T-cell (primary cell): ENCODE data around the gene ERMARD. TPM values are rescaled to one million over a fixed set of nuclear protein-coding genes. Genes with fewer than 3 reads are reported as not detected.
A peak's percentile ranks its signal among the peaks of the same experiment; 100 is the strongest.

Source experiments
- ATAC-seq, 4 experiments: fragments of 200-7000 bp in 3 of 4; fragments of 150-1000 bp in 1 of 4; cut with Tn5 transposase; replicated peaks in 1 of 4; 1 replicate in 3 of 4; 2 replicates in 1 of 4; pipeline ENCODE4 v1.10.0; 2021; ENCODE audit warnings: moderate library complexity in 3 of 4, mild to moderate bottlenecking in 2 of 4, moderate number of reproducible peaks in 1 of 4
- CTCF ChIA-PET, 2 donors: fragments of 300-600 bp; sonication (Branson Sonifier 250); formaldehyde crosslinking; loops; one replicate each; lab custom pipeline; 2022; ENCODE audit warnings: antibody characterized with exemption in 2 of 2; lab: Charles Lee
- POLR2A ChIA-PET, 2 donors: fragments of 300-600 bp; sonication (Branson Sonifier 250); formaldehyde crosslinking; loops; one replicate each; lab custom pipeline; 2022; ENCODE audit warnings: antibody characterized with exemption in 2 of 2; lab: Charles Lee
- DNase-seq, 35 experiments: peaks; one replicate each; pipeline versions ENCODE4 v3.0.0 to v3.0.0-alpha.2; 2013 to 2023
- H3K27ac ChIP-seq: one replicate; pipeline ENCODE4 v1.5.1; 2013; ENCODE audit warnings: low read length
- H3K27me3 ChIP-seq, 2 experiments: replicated peaks in 1 of 2; 1 replicate in 1 of 2; 2 replicates in 1 of 2; pipeline versions ENCODE4 v1.6.1 to v1.7.0; 2013; ENCODE audit warnings: low read length in 1 of 2, mixed read lengths in 1 of 2; ENCODE audit not compliant: control insufficient read depth in 2 of 2, insufficient read depth in 2 of 2; ENCODE audit errors: extremely low read depth in 1 of 2
- H3K36me3 ChIP-seq, 2 donors: 1 replicate in 1 of 2; 2 replicates in 1 of 2; pipeline versions ENCODE4 v1.6.1 to v1.7.0; 2013; ENCODE audit warnings: low read length in 1 of 2; ENCODE audit not compliant: control insufficient read depth in 2 of 2, insufficient read depth in 1 of 2; ENCODE audit errors: extremely low read depth in 1 of 2
- H3K4me1 ChIP-seq, 2 experiments: 1 replicate in 1 of 2; 2 replicates in 1 of 2; pipeline versions ENCODE4 v1.6.1 to v1.7.0; 2013; ENCODE audit warnings: low read length in 2 of 2, mixed read lengths in 1 of 2; ENCODE audit not compliant: insufficient read depth in 2 of 2, control insufficient read depth in 1 of 2; ENCODE audit errors: extremely low read depth in 1 of 2
- H3K4me3 ChIP-seq, 2 donors: 1 replicate in 1 of 2; 2 replicates in 1 of 2; pipeline versions ENCODE4 v1.5.1 to v1.7.0; 2013; ENCODE audit warnings: mild to moderate bottlenecking in 2 of 2, low read length in 1 of 2, moderate library complexity in 1 of 2; ENCODE audit not compliant: control insufficient read depth in 1 of 2; ENCODE audit errors: extremely low read depth in 1 of 2
- H3K9me3 ChIP-seq: 2 replicates; pipeline ENCODE4 v1.7.0; 2013
- H3K27ac Mint-ChIP-seq, 2 donors: one replicate each; pipeline ENCODE4 v1.8.0; 2020 to 2021; ENCODE audit warnings: mild to moderate bottlenecking in 2 of 2, mixed read lengths in 2 of 2
- H3K27me3 Mint-ChIP-seq, 2 donors: one replicate each; pipeline ENCODE4 v1.8.0; 2021 to 2022; ENCODE audit warnings: mixed read lengths in 2 of 2
- H3K36me3 Mint-ChIP-seq: one replicate; pipeline ENCODE4 v1.8.0; 2021; ENCODE audit warnings: mixed read lengths
- H3K4me1 Mint-ChIP-seq, 3 donors: one replicate each; pipeline ENCODE4 v1.8.0; 2020 to 2022; ENCODE audit warnings: mixed read lengths in 3 of 3, mild to moderate bottlenecking in 1 of 3
- H3K4me3 Mint-ChIP-seq, 3 donors: one replicate each; pipeline ENCODE4 v1.8.0; 2020 to 2022; ENCODE audit warnings: mild to moderate bottlenecking in 3 of 3, mixed read lengths in 3 of 3, moderate library complexity in 3 of 3
- H3K9me3 Mint-ChIP-seq, 3 donors: one replicate each; pipeline ENCODE4 v1.8.0; 2020 to 2022; ENCODE audit warnings: mixed read lengths in 3 of 3
- WGBS: methylation state at CpG from one replicate; pipeline ENCODE4 v1.1.5; 2013; ENCODE audit warnings: missing lambda C conversion rate; ENCODE audit not compliant: insufficient coverage; 5-methylcytosine and 5-hydroxymethylcytosine counted together
- total RNA-seq, 35 experiments: library from RNA in 6 of 35; stranded (reverse) in 6 of 35; fragments of 120-200 nt in 1 of 35; gene quantifications; one replicate each; pipeline versions ENCODE4 v1.2.1 to v1.2.4 and lab custom pipeline; 2013 to 2026

The ERMARD gene
- total RNA-seq (10 to 100 TPM; 24.7 to 35.7 (median 29.9) TPM), total RNA-seq (lab: John Stamatoyannopoulos, UW) (12.4 to 50.4 (median 27.5) reads per million in 29 experiments)
- total RNA-seq (2013): 36.8 TPM

GRCh38 chr6:169751242-169752073 lies at the start of gene ERMARD, which contains the start of gene DYNLT2:
ERMARD (plus strand) TSS chr6:169751622; CDS start chr6:169751658, 36 bp downstream.
DYNLT2 (minus strand) TSS chr6:169751572; CDS start chr6:169751458, 114 bp downstream.
- H3K36me3 Mint-ChIP-seq: peaks cover 15% of the 10 kb centered on the region
- H3K4me3 Mint-ChIP-seq: peak within 1 kb of the TSS; percentile 99
- peak within 1 kb of the TSS; percentile 91 for H3K27ac ChIP-seq
- H3K27me3 ChIP-seq: no peaks in the 10 kb centered on the region
- WGBS: under 1% methylated on average over 89 of the region's 90 CpGs
- ATAC-seq (peak; percentile 96 to 98 (median 97)), DNase-seq (peak; percentile 86 to 95 (median 92))
- no peaks in the 10 kb centered on the region for H3K9me3 ChIP-seq
- POLR2A ChIA-PET: interaction anchor here in 1 of 2 donors (1.2 kb wide), 1 partner anchor 49 kb away, joined by 5 read pairs; the partner anchor contains the start of genes C6orf120 and WDR27
- H3K4me1 Mint-ChIP-seq: peaks cover 30 to 40% (median 35%) of the 10 kb centered on the region in 3 donors
- no peaks in the 10 kb centered on the region for H3K36me3 ChIP-seq
- H3K4me1 ChIP-seq: peaks cover 12 to 20% of the 10 kb centered on the region in 2 experiments
- H3K4me3 ChIP-seq: peak within 1 kb of the TSS; percentile 78 to 81
- peak within 1 kb of the TSS; percentile 99 to 100 for H3K27ac Mint-ChIP-seq
- H3K27me3 Mint-ChIP-seq: no peaks in the 10 kb centered on the region
- CTCF ChIA-PET: interaction anchor here (0.9 to 1.1 kb wide), 4 partner anchors 26 to 803 kb away, joined by 3 to 4 read pairs (median 3); partner anchors contain the start of gene TBP (in 1 of the 2)
- peaks cover 3 to 7% (median 5%) of the 10 kb centered on the region in 3 donors for H3K9me3 Mint-ChIP-seq

- no peaks in the 10 kb centered on the region for H3K9me3 Mint-ChIP-seq
- H3K4me1 Mint-ChIP-seq: peaks cover 57 to 70% (median 57%) of the 10 kb centered on the region in 3 donors
- H3K27ac ChIP-seq: peak within 1 kb of the TSS; percentile 93
- H3K27me3 Mint-ChIP-seq: no peaks in the 10 kb centered on the region
- H3K27ac Mint-ChIP-seq: peak within 1 kb of the TSS; percentile 88 to 93
- peaks cover 0 to 12% of the 10 kb centered on the region in 2 donors for H3K36me3 ChIP-seq
- H3K4me3 ChIP-seq: peak within 1 kb of the TSS; percentile 79 to 88
- H3K36me3 Mint-ChIP-seq: peaks cover 6% of the 10 kb centered on the region
- DNase-seq: peak; percentile 90 to 97 (median 95)
- H3K27me3 ChIP-seq: no peaks in the 10 kb centered on the region
- H3K4me3 Mint-ChIP-seq: peak within 1 kb of the TSS; percentile 89 to 91 (median 89)
- peaks cover 23 to 25% of the 10 kb centered on the region in 2 experiments for H3K4me1 ChIP-seq
- POLR2A ChIA-PET: interaction anchor here (0.8 to 2.6 kb wide), 5 partner anchors 20 to 49 kb away, joined by 3 to 22 read pairs (median 5); partner anchors contain the start of genes DYNLT2 (in 1 of the 2) and ERMARD (in 1 of the 2)
- under 1% methylated on average over 83 of the region's 92 CpGs for WGBS
- CTCF ChIA-PET: interaction anchor here in 1 of 2 donors (1.1 to 2.0 kb wide), 5 partner anchors 20 to 852 kb away, joined by 3 to 5 read pairs (median 4); no protein-coding TSS in a partner anchor
- peak; percentile 87 to 90 (median 90) for ATAC-seq
- no peaks in the 10 kb centered on the region for H3K9me3 ChIP-seq
These were observed 49.2 kb upstream of the ERMARD start, which contains the start of the genes C6orf120 and WDR27 for GRCh38 chr6:169701954-169702839. C6orf120 (plus strand) TSS chr6:169702126; CDS start chr6:169702460, 334 bp downstream. WDR27 (minus strand) TSS chr6:169702029; CDS start chr6:169689005, 13,024 bp downstream.

GRCh38 chr6:169702840-169703246 lies 48.6 kb upstream of the ERMARD start:
- H3K9me3 Mint-ChIP-seq: no peaks in the 10 kb centered on the region
- under 1% methylated on average over 17 of the region's 22 CpGs for WGBS
- Histone ChIP-seq H3K4me1 (peaks cover 23 to 25% of the 10 kb centered on the region in 2 experiments), H3K27ac (peak overlapping the region; percentile 93), H3K36me3 (peaks cover 0 to 12% of the 10 kb centered on the region in 2 donors), H3K9me3 (no peaks in the 10 kb centered on the region), H3K27me3 (no peaks in the 10 kb centered on the region), H3K4me3 (peak overlapping the region; percentile 79 to 88)
- peak overlapping the region; percentile 88 to 93 for H3K27ac Mint-ChIP-seq
- peak overlapping the region; percentile 85 to 91 (median 89) for H3K4me3 Mint-ChIP-seq
- H3K4me1 Mint-ChIP-seq: peaks cover 61 to 76% (median 63%) of the 10 kb centered on the region in 3 donors
- H3K27me3 Mint-ChIP-seq: no peaks in the 10 kb centered on the region
- ChIA-PET CTCF (interaction anchor here in 1 of 2 donors (1.5 to 2.0 kb wide), 2 partner anchors 19 to 20 kb away, joined by 4 to 5 read pairs; no protein-coding TSS in a partner anchor), POLR2A (interaction anchor here (0.8 to 2.6 kb wide), 7 partner anchors 9 to 49 kb away, joined by 3 to 22 read pairs (median 4); partner anchors contain the start of genes DYNLT2 (in 1 of the 2) and ERMARD (in 1 of the 2))
- peak in 4 of 35 experiments; percentile 7 to 26 (median 18) for DNase-seq
- H3K36me3 Mint-ChIP-seq: peaks cover 7% of the 10 kb centered on the region
- ATAC-seq: peak; percentile 2 to 6 (median 3)

GRCh38 chr6:169707772-169708171 lies 43.6 kb upstream of the ERMARD start:
- Mint-ChIP-seq H3K27ac (no peak overlapping the region), H3K4me3 (no peak overlapping the region), H3K27me3 (no peaks in the 10 kb centered on the region), H3K4me1 (peaks cover 46 to 56% (median 55%) of the 10 kb centered on the region in 3 donors), H3K36me3 (peaks cover 25% of the 10 kb centered on the region), H3K9me3 (no peaks in the 10 kb centered on the region)
- POLR2A ChIA-PET: interaction anchor here in 1 of 2 donors (1.9 kb wide), 1 partner anchor 14 kb away, joined by 7 read pairs; no protein-coding TSS in a partner anchor
- Histone ChIP-seq H3K27me3 (no peaks in the 10 kb centered on the region), H3K4me1 (peaks cover 11 to 15% of the 10 kb centered on the region in 2 experiments), H3K9me3 (no peaks in the 10 kb centered on the region), H3K36me3 (peaks cover 0 to 38% of the 10 kb centered on the region in 2 donors), H3K27ac (no peak overlapping the region), H3K4me3 (no peak overlapping the region)
- no CpG with 5 or more reads among the region's 2 CpGs for WGBS
- DNase-seq (no peak), ATAC-seq (no peak)
- CTCF ChIA-PET: no interaction called here

- no peaks in the 10 kb centered on the region for H3K27me3 ChIP-seq
- no peaks in the 10 kb centered on the region for H3K27me3 Mint-ChIP-seq
- H3K27ac ChIP-seq: no peak overlapping the region
- no peak overlapping the region for H3K27ac Mint-ChIP-seq
- peaks cover 0 to 38% of the 10 kb centered on the region in 2 donors for H3K36me3 ChIP-seq
- no peak overlapping the region for H3K4me3 Mint-ChIP-seq
- POLR2A ChIA-PET: interaction anchor here (0.6 to 1.9 kb wide), 3 partner anchors 9 to 17 kb away, joined by 3 to 7 read pairs (median 4); no protein-coding TSS in a partner anchor
- no peaks in the 10 kb centered on the region for H3K9me3 Mint-ChIP-seq
- peaks cover 31 to 43% (median 43%) of the 10 kb centered on the region in 3 donors for H3K4me1 Mint-ChIP-seq
- no peak overlapping the region for H3K4me3 ChIP-seq
- H3K4me1 ChIP-seq: peaks cover under 1 to 6% of the 10 kb centered on the region in 2 experiments
- no peak for DNase-seq
- H3K36me3 Mint-ChIP-seq: peaks cover 31% of the 10 kb centered on the region
- no peak for ATAC-seq
- CTCF ChIA-PET: interaction anchor here in 1 of 2 donors (0.9 to 1.5 kb wide), 2 partner anchors 10 to 13 kb away, joined by 3 to 6 read pairs; no protein-coding TSS in a partner anchor
- H3K9me3 ChIP-seq: no peaks in the 10 kb centered on the region
These were observed 42.1 kb upstream of the ERMARD start for GRCh38 chr6:169709293-169709692.
